GOT3 (cell line): ENCODE data around the gene CEACAM7.
"Not testable (repeated sequence)": the region's sequence is repeated elsewhere in the genome, so short reads cannot be mapped to it uniquely, and the experiment has no call there.

ENCODE experiments used
- DNase-seq: peaks from one replicate; lab custom pipeline; 2025; ENCODE audit warnings: mixed read lengths; lab: John Stamatoyannopoulos, UW

Gene CEACAM7

GRCh38 chr19:41688098-41688497 is at the start of gene CEACAM7:
TSS of gene CEACAM7 (minus strand) at chr19:41688270. CDS start at chr19:41688165, 105 bp downstream.
- no peak for DNase-seq

- DNase-seq: no peak
Observed at GRCh38 chr19:41735071-41735600, 47.1 kb upstream of the CEACAM7 start.

- DNase-seq: no peak
Observed at GRCh38 chr19:41734585-41734984, 46.5 kb upstream of the CEACAM7 start.

GRCh38 chr19:41734156-41734555 is 46.1 kb upstream of the CEACAM7 start:
- DNase-seq: no peak

- DNase-seq: no peak
Observed at GRCh38 chr19:41726493-41726892, 38.4 kb upstream of the CEACAM7 start.

GRCh38 chr19:41720103-41720502 is 32.0 kb upstream of the CEACAM7 start:
- no peak for DNase-seq

GRCh38 chr19:41718761-41719160 is 30.7 kb upstream of the CEACAM7 start:
- DNase-seq: no peak

GRCh38 chr19:41714598-41714997 is 26.5 kb upstream of the CEACAM7 start:
- no peak for DNase-seq

GRCh38 chr19:41711376-41712261 is 23.5 kb upstream of the CEACAM7 start:
- no peak for DNase-seq

GRCh38 chr19:41709951-41710645 is 22.0 kb upstream of the CEACAM7 start:
- DNase-seq: no peak

- DNase-seq: not testable (repeated sequence)
Observed at GRCh38 chr19:41709516-41709915, 21.4 kb upstream of the CEACAM7 start.

- DNase-seq: no peak
Observed at GRCh38 chr19:41708481-41708880, 20.4 kb upstream of the CEACAM7 start, which contains the start of gene CEACAM5. TSS of gene CEACAM5 (plus strand) at chr19:41708626. CDS start at chr19:41708732, 106 bp downstream.

- DNase-seq: no peak
Observed at GRCh38 chr19:41707871-41708371, 19.9 kb upstream of the CEACAM7 start.

GRCh38 chr19:41707502-41707812 is 19.4 kb upstream of the CEACAM7 start:
- DNase-seq: no peak

- DNase-seq: no peak
Observed at GRCh38 chr19:41706741-41707501, 18.9 kb upstream of the CEACAM7 start.

- no peak for DNase-seq
Observed at GRCh38 chr19:41705393-41706174, 17.5 kb upstream of the CEACAM7 start.

- DNase-seq: no peak
Observed at GRCh38 chr19:41703602-41704293, 15.7 kb upstream of the CEACAM7 start.

- no peak for DNase-seq
Observed at GRCh38 chr19:41702171-41702651, 14.1 kb upstream of the CEACAM7 start.

- DNase-seq: no peak
Observed at GRCh38 chr19:41701401-41702075, 13.5 kb upstream of the CEACAM7 start.
